SIG-M5 (cell line): ENCODE results near the gene GSG1.

Source experiments
- DNase-seq: peaks from one replicate; lab custom pipeline; 2025; lab: John Stamatoyannopoulos, UW

The GSG1 gene

DNA sequence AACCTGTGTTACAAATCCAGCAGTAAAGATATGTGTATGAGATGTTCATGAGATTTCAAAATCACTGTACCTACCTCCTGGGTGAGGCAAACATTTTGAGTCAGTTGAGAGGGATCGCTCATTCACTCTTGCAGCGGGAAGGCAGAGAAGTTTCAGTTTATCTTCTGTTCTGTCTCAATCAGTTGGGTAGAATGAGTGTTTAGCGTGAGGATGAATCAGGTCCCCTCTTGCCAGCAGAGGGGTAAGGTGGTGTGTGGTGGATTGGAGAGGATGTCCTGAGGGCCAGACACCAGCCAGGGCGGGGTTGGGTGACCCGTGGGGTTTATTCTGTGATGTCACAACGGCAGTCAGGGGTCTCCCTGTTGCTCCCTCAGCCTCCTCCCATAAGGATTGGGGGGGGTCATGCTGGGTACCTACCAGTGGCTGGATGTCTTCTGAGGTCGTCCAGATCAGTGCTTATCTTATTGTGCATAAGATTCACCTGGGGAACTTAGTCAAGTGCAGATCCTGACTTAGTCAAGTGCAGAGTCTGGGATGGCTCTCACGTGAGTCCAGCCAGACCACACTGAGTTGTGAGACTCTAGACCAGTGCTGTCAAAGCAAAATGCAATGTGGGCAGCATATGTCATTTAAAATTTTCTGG, at the start of gene GSG1:
GSG1 (minus strand) TSS at position 277 of the 643 bp plus-strand sequence; CDS start at position 122, 155 bp downstream.
- no peak for DNase-seq

DNA sequence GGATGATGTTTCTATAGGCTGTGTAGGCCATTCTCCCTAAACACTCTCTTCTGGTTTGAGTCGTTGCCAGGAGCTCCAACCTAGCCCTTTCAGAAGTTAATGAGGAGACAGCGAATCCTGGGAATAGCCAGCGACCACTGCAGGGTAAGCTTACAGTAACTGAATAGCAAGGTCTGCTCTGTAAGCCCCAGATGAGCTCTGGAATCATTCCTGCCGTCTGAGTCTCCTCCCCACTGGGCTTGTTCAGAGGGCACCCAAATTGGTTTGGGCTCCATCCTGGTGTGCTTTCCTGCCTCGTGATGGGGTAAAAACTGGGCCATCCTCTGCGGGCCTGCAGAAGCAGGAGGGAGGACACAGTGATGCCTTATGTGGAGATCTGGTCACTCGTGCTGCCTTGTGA, 49.7 kb upstream of the GSG1 start:
- no peak for DNase-seq

GRCh38 chr12:13152756-13153155, 49.3 kb upstream of the GSG1 start:
- no peak for DNase-seq

GRCh38 chr12:13152281-13152680, 48.8 kb upstream of the GSG1 start:
- DNase-seq: no peak

- no peak for DNase-seq
Observed at GRCh38 chr12:13149411-13149810, 45.9 kb upstream of the GSG1 start.

- no peak for DNase-seq
Observed at GRCh38 chr12:13148485-13148847, 45.0 kb upstream of the GSG1 start.

- DNase-seq: no peak
Observed at GRCh38 chr12:13147688-13148484, 44.4 kb upstream of the GSG1 start.

DNA sequence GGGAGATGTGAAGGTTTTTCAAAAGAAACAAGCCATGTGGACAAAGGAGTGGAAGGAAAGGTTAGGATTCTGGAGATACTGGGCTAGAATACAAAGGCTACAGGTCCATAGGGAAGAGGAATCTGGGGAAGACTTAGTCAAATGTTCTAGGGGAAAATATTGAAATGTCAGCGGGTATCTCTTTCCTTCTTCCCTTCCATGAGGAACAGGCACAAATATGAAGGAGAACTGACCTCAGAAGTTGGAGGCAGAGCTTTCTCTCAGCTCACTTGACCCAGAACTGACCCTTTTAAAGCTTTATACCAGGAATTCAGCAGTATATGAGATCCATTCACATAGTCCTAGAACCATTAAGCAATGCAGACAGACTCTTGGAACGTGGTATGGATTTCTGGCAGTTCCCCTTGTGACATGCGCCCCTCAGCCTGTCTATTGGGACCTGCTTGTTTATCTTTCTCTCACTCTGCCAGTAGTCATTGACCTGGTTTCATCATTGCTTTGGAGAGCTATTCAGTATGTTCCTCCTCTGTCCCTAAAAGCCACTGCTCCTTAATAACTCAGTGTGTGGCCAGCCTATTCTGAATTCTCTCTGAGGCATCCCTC, 43.0 kb upstream of the GSG1 start:
- DNase-seq: no peak

GRCh38 chr12:13144266-13144828, 40.9 kb upstream of the GSG1 start:
- no peak for DNase-seq

DNA sequence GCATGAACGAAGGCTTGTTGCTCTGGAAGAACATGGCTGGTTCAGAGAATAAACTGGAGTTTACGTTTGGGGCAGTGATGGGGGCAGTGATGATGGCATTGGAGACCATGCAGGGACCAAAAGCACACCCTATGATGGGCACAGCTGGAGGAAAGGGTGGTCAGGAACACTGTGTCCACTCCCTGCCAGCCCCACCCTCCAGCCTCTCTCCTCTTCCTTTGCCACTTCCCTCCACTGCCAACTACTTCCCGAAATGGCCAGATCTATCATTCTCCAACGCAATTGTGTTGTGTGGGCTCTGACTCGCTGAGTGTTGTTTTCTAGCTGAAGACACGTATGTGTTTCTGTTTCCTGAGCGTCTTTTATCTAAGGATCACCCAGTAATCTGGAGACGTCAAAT, 39.3 kb upstream of the GSG1 start:
- no peak for DNase-seq

DNA sequence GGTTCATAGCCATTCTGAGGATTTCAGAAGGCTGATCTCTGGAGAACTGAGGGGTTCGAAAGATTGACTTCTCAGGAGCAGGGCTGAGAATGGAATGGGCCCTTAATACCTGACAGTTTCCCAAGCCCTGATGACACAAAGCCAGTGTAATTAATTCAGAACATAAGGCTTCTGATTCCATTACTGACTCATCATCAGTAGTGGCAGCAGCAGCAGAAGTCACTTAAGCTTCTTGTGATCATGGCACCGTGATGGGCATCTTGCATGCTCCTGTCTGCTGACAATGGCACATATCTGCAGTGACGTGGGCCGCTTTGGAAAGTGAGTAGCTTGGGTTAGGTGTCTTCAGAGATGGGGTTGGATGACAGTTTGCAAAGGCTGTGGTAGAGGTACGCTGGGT, 38.2 kb upstream of the GSG1 start:
- no peak for DNase-seq

DNA sequence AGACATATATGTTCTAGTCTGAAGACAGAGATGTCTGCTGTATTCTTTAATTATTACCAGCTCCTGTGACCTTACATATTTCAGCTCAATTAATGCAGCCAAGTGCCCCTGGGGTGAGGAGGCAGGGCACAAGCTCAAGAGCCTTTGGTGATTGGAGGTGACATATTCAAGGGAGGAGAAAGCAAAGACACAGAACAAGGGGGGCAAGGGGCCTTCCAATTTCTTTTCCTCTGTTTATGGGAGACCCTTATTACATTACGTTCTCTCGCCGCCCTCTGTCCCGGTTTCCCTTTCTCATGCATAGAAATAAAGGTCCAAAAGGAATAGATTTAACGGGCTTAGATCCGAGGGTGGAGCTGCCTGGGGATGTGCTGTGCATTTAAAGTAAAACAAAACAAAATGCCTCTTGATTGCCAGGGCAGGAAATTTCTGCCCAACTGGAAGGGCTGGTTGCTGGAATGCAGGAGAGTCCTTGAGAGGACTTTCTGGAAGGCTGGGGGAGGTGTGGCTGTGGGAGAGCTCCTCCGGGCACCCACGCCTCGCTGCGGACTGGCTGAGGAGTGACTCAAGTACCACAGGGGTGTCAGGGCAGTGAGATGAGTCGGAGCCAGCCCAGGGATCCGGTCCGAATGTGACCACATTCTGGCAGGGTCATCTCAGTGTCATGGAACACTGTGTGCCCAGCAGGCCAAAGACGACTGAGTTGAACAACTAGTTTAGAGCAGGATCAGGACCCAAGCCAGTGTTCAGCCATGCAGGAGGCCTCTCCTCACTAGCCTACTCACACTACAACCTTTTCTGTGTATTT, 32.1 kb upstream of the GSG1 start:
- no peak for DNase-seq

DNA sequence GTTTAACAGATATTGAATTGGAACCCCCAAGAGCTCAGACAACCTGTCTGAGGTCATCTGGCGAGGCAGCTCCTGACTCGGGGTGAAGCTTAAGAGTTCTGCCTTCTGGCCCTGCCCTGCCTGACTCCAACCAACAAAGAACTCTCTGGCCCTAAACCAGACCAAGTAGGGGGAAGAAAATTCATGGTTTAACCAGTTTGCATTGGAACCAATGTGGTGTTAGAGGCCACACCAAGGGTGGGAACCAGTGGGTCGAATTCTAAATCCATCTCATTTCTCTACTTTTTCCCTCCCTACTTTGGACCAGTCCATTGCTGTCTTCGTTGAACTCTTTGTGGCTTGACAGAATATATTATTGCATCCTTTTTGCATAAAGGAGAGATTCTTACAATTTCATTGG, 30.4 kb upstream of the GSG1 start:
- no peak for DNase-seq

DNA sequence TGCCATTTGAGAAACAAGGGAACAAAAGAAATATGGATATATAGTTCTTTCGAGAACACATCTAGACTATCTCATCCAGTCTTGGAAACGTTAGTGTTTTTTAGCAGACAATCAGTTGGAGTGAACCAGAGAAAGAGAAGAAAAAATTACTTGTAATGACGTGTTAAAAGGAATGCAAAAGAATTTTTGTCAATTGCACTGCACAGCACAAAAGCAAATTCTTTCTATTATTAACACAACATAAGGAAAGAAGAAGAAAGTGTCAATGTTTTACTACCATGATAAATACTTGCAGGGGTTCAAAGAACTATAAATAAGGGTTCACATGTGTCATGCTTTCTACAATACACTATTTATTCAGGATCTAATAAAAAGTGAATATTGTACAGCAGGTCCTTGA, 27.5 kb upstream of the GSG1 start:
- no peak for DNase-seq

- no peak for DNase-seq
Observed at GRCh38 chr12:13128291-13128965, 25.0 kb upstream of the GSG1 start.

DNA sequence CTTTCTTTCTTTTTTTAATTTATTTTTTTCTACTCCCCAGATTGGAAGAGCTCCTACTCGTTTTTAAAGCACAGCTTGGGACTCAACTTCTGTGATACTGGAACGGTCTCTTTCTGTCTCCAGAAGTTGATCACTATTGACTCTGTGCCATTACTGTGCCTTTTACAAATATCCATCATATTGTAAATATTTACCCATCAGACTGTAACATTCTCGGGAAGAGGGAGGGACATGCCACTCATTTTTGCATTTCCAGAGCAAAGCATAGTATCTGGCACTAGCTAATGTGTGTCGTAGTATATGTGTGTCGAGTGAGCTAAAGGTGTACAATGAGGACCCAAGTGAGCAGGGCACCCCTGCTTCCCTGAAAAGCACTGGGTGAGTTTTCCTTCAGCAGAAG, 24.0 kb upstream of the GSG1 start:
- no peak for DNase-seq

GRCh38 chr12:13126494-13126893, 23.0 kb upstream of the GSG1 start:
- no peak for DNase-seq

DNA sequence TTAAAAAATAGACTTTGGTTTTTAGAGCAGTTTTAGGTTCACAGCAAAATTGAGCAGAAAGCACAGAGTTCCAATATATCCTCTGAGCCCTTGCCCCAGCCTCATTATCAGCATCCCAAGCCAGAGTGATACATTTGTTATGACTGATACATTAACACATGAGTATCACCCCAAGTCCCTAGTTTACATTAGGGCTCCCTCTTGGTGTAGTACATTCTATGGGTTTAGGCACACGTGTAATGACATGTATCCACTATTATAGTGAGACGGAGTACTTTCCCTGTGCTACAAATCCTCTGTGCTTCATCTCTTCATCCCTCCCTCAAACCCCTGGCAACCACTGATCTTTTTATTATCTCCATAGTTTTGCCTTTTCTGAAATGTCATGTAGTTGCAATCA, 22.5 kb upstream of the GSG1 start:
- DNase-seq: no peak

DNA sequence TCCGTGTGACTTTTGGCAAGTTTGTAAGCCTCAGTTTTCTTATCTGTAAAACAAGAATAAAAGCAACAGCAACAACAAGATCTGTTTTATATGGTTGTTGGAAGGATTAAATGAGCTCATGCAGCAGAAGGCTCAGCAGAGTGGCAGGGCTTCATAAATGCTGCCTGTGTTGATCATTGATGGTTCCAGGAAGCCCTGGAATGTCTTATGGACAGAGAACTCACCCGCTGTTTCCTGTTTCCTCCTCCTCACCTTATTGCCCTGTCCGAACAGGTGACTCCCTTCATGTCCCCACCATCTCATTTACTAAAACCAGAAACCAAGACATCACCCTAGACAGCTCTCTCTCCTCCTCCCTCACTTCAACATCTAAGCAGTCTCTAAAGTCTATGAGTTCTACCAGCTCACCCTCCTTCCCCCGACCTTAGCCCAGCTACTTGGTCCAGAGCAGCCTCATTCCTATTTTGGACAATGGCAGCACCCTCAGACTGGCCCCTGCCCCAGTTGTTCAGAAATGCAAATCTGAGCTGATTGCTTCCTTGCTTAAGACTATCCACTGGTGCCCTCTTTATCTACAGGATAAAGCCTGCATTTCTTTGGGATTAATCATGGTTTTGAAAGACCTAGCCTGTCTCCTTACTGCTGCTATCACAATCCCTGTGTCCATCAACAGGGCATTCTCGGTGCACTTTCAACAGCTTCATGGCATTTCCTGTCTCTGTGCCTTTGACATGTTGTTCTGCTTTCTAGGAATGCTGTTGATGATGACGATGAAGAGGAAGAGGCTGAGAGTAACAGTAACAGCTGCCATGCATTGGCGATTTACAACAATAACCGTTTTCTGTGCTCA, 21.4 kb upstream of the GSG1 start:
- DNase-seq: no peak

DNA sequence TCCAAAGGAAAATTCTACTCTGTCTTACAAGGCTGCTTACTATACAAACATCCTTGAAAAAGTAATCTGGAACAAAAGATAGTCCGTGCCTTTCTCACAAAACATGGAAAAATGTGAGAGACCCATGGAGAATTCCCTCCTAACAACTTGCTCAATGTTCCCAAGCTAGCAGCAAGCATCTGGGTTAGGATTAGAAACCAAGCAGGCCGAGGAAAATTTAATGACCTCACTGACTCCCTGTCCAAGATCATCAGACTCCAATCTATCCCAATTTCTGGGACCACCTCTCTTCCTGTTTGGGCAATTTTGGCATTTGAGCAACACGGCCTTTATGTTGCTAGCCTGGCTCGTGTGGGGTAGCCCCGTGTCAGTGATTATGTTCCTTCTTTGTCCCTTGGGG, 18.1 kb upstream of the GSG1 start:
- DNase-seq: no peak

GRCh38 chr12:13120413-13120812, 16.9 kb upstream of the GSG1 start:
- no peak for DNase-seq
